WTC11 (cell line): Measurements from ENCODE around the gene NKD1. TPM values are rescaled to one million over a fixed set of nuclear protein-coding genes. Genes with fewer than 3 reads are reported as not detected.

ENCODE experiments used
- ATAC-seq: fragments of 200-7000 bp; cut with Tn5 transposase; 2 replicates; pipeline ENCODE4 v1.10.0; 2021; ENCODE audit warnings: mild to moderate bottlenecking, moderate library complexity
- CTCF ChIA-PET: fragments of 300-600 bp; sonication (Branson Sonifier 250); formaldehyde crosslinking; loops from one replicate; lab custom pipeline; 2021; ENCODE audit warnings: antibody characterized with exemption; lab: Charles Lee
- POLR2A ChIA-PET: fragments of 350-600 bp; sonication (Branson Sonifier 250); formaldehyde crosslinking; loops from one replicate; lab custom pipeline; 2021; ENCODE audit warnings: antibody characterized with exemption; lab: Charles Lee
- DNase-seq: peaks from one replicate; pipeline ENCODE4 v3.0.0; 2021; ENCODE audit warnings: low spot score
- H3K27ac Mint-ChIP-seq: 2 replicates; pipeline ENCODE4 v1.8.0; 2021; ENCODE audit warnings: mixed read lengths
- H3K27me3 Mint-ChIP-seq: 2 replicates; pipeline ENCODE4 v1.8.0; 2021; ENCODE audit warnings: low read depth, mild to moderate bottlenecking, moderate library complexity, mixed read lengths
- H3K36me3 Mint-ChIP-seq: 2 replicates; pipeline ENCODE4 v1.8.0; 2021; ENCODE audit warnings: mixed read lengths
- H3K4me1 Mint-ChIP-seq: 2 replicates; pipeline ENCODE4 v1.8.0; 2022; ENCODE audit warnings: mixed read lengths
- H3K4me3 Mint-ChIP-seq: 2 replicates; pipeline ENCODE4 v1.8.0; 2021; ENCODE audit warnings: mild to moderate bottlenecking, moderate library complexity, mixed read lengths
- H3K9me3 Mint-ChIP-seq: 2 replicates; pipeline ENCODE4 v1.8.0; 2021; ENCODE audit warnings: mixed read lengths
- ELF4 ChIP-seq: sonication (generic); formaldehyde crosslinking; IDR thresholded peaks from 2 replicates; pipeline ENCODE4 v1.8.1; 2022; ENCODE audit warnings: low read depth, mild to moderate bottlenecking, moderate library complexity, missing genetic modification reagents
- FOXK1 ChIP-seq: sonication (generic); formaldehyde crosslinking; IDR thresholded peaks from 2 replicates; pipeline ENCODE4 v1.8.0; 2022; ENCODE audit warnings: mild to moderate bottlenecking, moderate library complexity, missing genetic modification reagents
- GRHL2 ChIP-seq: fragments of 250-450 bp; sonication (Bioruptor Pico); IDR thresholded peaks from 2 replicates; pipeline ENCODE4 v1.8.0; 2022; ENCODE audit warnings: mild to moderate bottlenecking, moderate library complexity; ENCODE audit not compliant: insufficient replicate concordance, severe bottlenecking
- HMGA2 ChIP-seq: fragments of 250-450 bp; sonication (Bioruptor Pico); IDR thresholded peaks from 2 replicates; pipeline ENCODE4 v1.4.0; 2021; ENCODE audit warnings: mild to moderate bottlenecking, moderate library complexity
- MXD4 ChIP-seq: fragments of 250-450 bp; sonication (Bioruptor Pico); IDR thresholded peaks from 2 replicates; pipeline ENCODE4 v1.8.0; 2021; ENCODE audit warnings: mild to moderate bottlenecking, moderate library complexity, borderline replicate concordance
- NR2C2 ChIP-seq: sonication (generic); formaldehyde crosslinking; IDR thresholded peaks from 2 replicates; pipeline ENCODE4 v1.8.0; 2022; ENCODE audit warnings: mild to moderate bottlenecking, missing genetic modification reagents
- PRRX2 ChIP-seq: fragments of 250-450 bp; sonication (Bioruptor Pico); IDR thresholded peaks from 2 replicates; pipeline ENCODE4 v1.8.0; 2021; ENCODE audit warnings: mild to moderate bottlenecking
- RORB ChIP-seq: fragments of 250-450 bp; sonication (Bioruptor Pico); IDR thresholded peaks from 2 replicates; pipeline ENCODE4 v1.9.0; 2021; ENCODE audit warnings: mild to moderate bottlenecking
- SMAD3 ChIP-seq: sonication (generic); formaldehyde crosslinking; IDR thresholded peaks from 2 replicates; pipeline ENCODE4 v1.8.0; 2022; ENCODE audit warnings: missing genetic modification reagents, mild to moderate bottlenecking, borderline replicate concordance
- ZBTB21 ChIP-seq: sonication (generic); formaldehyde crosslinking; IDR thresholded peaks from 2 replicates; pipeline ENCODE4 v1.8.1; 2023; ENCODE audit warnings: mild to moderate bottlenecking, missing genetic modification reagents, borderline replicate concordance
- ZNF232 ChIP-seq: sonication (generic); formaldehyde crosslinking; IDR thresholded peaks from 2 replicates; pipeline ENCODE4 v1.8.0; 2022; ENCODE audit warnings: mild to moderate bottlenecking, missing genetic modification reagents
- ZNF396 ChIP-seq: fragments of 250-450 bp; sonication (Bioruptor Pico); IDR thresholded peaks from 2 replicates; pipeline ENCODE4 v1.8.0; 2021; ENCODE audit warnings: mild to moderate bottlenecking, moderate library complexity, borderline replicate concordance
- ZNF416 ChIP-seq: fragments of 250-450 bp; sonication (Bioruptor Pico); IDR thresholded peaks from 2 replicates; pipeline ENCODE4 v1.9.0; 2021; ENCODE audit warnings: mild to moderate bottlenecking, inconsistent platforms
- total RNA-seq: library from RNA; stranded (reverse); gene quantifications from 3 replicates; pipeline ENCODE4 v1.2.3, GENCODE V29; 2021
- TF ChIP-seq, protein P1 (sequence below): fragments of 250-450 bp; sonication (Bioruptor Pico); IDR thresholded peaks from 2 replicates; pipeline ENCODE4 v1.8.0; 2021; ENCODE audit warnings: mild to moderate bottlenecking
- TF ChIP-seq, protein P2 (sequence below): sonication (generic); formaldehyde crosslinking; IDR thresholded peaks from 2 replicates; pipeline ENCODE4 v1.8.0; 2022; ENCODE audit warnings: mild to moderate bottlenecking, missing genetic modification reagents
- TF ChIP-seq, protein P3 (sequence below): sonication (generic); formaldehyde crosslinking; IDR thresholded peaks from 2 replicates; pipeline ENCODE4 v1.8.1; 2022; ENCODE audit warnings: missing genetic modification reagents, borderline replicate concordance
- TF ChIP-seq, protein P4 (sequence below): sonication (generic); formaldehyde crosslinking; IDR thresholded peaks from 2 replicates; pipeline ENCODE4 v1.8.0; 2023; ENCODE audit warnings: missing genetic modification reagents, mild to moderate bottlenecking, borderline replicate concordance
- TF ChIP-seq, protein P5 (sequence below): sonication (generic); formaldehyde crosslinking; IDR thresholded peaks from 2 replicates; pipeline ENCODE4 v1.8.0; 2022; ENCODE audit warnings: mild to moderate bottlenecking, missing genetic modification reagents
- TF ChIP-seq, protein P6 (sequence below): sonication (generic); formaldehyde crosslinking; conservative IDR thresholded peaks from 2 replicates; pipeline ENCODE4 v1.8.1; 2023; ENCODE audit warnings: mild to moderate bottlenecking, low read depth, missing genetic modification reagents, moderate library complexity

The NKD1 gene
- total RNA-seq, 1 experiment from 2014 or later, result 6.0 TPM

DNA sequence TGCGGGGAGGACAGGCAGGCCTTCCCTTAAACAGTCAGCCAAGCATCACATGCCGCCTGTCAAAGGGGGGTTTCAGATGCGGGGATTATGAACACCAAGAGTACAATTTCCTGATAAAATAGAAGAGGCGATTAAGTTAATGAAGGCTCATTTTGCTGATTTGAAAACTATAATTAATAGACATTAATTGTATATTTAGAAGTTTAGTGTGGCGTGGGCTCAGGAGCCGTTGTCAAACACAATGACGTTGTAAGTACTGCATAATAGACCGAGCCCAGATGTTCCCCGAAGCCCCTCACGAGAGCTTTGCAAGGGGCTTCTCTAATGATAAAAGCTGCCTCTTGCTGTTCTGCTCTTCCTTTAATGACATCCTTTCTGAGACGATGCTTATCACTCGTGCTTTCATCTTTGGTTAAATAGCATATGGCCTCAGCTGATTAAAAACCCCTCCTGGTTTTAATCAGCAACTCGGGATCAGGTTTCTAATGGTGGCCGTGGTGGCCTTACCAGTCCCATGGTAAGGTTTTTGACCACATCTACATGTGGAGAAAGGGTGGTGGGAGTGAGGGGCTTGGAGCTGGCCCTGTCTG lies 104.7 kb downstream of the NKD1 start (continued):
- TF ChIP-seq, protein P1, sequence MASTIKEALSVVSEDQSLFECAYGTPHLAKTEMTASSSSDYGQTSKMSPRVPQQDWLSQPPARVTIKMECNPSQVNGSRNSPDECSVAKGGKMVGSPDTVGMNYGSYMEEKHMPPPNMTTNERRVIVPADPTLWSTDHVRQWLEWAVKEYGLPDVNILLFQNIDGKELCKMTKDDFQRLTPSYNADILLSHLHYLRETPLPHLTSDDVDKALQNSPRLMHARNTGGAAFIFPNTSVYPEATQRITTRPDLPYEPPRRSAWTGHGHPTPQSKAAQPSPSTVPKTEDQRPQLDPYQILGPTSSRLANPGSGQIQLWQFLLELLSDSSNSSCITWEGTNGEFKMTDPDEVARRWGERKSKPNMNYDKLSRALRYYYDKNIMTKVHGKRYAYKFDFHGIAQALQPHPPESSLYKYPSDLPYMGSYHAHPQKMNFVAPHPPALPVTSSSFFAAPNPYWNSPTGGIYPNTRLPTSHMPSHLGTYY (CRISPR knock-in tag), result no peak
- TF ChIP-seq, protein P2, sequence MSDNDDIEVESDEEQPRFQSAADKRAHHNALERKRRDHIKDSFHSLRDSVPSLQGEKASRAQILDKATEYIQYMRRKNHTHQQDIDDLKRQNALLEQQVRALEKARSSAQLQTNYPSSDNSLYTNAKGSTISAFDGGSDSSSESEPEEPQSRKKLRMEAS (CRISPR knock-in tag), result no peak
- TF ChIP-seq SMAD3 (CRISPR knock-in tag) (no peak), ZNF396 (no peak), ZBTB21 (CRISPR knock-in tag) (no peak), RORB (CRISPR knock-in tag) (no peak), ELF4 (no peak), ZNF416 (CRISPR knock-in tag) (no peak)
- TF ChIP-seq, protein P3, sequence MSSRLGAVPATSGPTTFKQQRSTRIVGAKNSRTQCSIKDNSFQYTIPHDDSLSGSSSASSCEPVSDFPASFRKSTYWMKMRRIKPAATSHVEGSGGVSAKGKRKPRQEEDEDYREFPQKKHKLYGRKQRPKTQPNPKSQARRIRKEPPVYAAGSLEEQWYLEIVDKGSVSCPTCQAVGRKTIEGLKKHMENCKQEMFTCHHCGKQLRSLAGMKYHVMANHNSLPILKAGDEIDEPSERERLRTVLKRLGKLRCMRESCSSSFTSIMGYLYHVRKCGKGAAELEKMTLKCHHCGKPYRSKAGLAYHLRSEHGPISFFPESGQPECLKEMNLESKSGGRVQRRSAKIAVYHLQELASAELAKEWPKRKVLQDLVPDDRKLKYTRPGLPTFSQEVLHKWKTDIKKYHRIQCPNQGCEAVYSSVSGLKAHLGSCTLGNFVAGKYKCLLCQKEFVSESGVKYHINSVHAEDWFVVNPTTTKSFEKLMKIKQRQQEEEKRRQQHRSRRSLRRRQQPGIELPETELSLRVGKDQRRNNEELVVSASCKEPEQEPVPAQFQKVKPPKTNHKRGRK, result no peak
- TF ChIP-seq, protein P4, sequence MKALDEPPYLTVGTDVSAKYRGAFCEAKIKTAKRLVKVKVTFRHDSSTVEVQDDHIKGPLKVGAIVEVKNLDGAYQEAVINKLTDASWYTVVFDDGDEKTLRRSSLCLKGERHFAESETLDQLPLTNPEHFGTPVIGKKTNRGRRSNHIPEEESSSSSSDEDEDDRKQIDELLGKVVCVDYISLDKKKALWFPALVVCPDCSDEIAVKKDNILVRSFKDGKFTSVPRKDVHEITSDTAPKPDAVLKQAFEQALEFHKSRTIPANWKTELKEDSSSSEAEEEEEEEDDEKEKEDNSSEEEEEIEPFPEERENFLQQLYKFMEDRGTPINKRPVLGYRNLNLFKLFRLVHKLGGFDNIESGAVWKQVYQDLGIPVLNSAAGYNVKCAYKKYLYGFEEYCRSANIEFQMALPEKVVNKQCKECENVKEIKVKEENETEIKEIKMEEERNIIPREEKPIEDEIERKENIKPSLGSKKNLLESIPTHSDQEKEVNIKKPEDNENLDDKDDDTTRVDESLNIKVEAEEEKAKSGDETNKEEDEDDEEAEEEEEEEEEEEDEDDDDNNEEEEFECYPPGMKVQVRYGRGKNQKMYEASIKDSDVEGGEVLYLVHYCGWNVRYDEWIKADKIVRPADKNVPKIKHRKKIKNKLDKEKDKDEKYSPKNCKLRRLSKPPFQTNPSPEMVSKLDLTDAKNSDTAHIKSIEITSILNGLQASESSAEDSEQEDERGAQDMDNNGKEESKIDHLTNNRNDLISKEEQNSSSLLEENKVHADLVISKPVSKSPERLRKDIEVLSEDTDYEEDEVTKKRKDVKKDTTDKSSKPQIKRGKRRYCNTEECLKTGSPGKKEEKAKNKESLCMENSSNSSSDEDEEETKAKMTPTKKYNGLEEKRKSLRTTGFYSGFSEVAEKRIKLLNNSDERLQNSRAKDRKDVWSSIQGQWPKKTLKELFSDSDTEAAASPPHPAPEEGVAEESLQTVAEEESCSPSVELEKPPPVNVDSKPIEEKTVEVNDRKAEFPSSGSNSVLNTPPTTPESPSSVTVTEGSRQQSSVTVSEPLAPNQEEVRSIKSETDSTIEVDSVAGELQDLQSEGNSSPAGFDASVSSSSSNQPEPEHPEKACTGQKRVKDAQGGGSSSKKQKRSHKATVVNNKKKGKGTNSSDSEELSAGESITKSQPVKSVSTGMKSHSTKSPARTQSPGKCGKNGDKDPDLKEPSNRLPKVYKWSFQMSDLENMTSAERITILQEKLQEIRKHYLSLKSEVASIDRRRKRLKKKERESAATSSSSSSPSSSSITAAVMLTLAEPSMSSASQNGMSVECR, result no peak

DNA sequence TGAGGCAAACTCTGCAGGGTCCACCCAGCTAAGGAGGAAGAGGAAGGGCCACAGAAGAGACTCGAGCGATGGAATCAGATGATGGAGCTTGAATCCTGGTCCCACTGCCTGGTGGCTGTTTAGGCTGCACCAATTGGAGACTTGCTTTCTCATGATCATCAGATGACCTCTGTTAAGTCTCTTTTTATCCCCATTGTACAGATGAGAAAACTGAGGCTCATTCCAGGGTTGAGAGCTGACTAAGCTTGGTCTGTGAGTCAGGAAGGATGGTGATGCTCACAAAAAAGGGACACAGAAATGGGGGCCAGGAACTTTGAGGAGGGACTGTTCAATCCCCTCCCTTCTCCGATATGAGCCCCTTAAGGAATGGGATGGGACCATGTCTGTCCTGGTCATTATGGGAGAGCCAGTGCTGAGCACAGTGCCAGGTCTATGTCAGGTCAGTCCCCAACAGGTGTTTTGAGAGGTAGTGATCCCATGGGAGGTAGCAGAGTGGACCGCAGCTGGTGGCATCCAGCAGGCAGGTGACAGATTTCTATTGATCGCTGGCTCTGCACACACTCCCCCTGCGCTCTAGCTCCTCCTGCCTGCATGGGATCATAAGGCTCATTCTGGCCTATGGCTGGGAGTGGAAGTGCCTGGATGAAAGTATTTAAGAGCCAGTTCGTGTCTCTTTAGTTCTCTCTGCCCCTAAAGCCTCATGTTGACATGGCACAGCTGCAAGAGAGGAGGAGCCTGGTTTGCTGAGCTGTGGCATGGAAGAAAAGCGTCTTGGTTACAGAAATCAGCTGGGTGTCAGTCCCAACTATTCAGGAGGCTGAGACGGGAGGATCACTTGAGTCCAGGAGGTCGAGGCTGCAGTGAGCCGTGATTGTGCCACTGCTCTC lies 105.7 kb downstream of the NKD1 start:
- H3K4me1 Mint-ChIP-seq, result no peaks in the 10 kb centered on the region
- ChIA-PET POLR2A (interaction anchor here (0.5 kb wide), 1 partner anchor 45 kb away, joined by 4 read pairs; no protein-coding TSS in a partner anchor), CTCF (interaction anchor here (0.7 to 2.9 kb wide), 6 partner anchors 12 to 327 kb away, joined by 3 to 11 read pairs (median 4); no protein-coding TSS in a partner anchor)
- DNase-seq (no peak), ATAC-seq (no peak)
- no peak overlapping the region for H3K4me3 Mint-ChIP-seq
- no peaks in the 10 kb centered on the region for H3K36me3 Mint-ChIP-seq
- H3K27ac Mint-ChIP-seq, result no peak overlapping the region
- H3K27me3 Mint-ChIP-seq, result no peaks in the 10 kb centered on the region; the same call in 1 of the 2 replicates
- H3K9me3 Mint-ChIP-seq, result peaks cover 5% of the 10 kb centered on the region
- TF ChIP-seq, protein P5, sequence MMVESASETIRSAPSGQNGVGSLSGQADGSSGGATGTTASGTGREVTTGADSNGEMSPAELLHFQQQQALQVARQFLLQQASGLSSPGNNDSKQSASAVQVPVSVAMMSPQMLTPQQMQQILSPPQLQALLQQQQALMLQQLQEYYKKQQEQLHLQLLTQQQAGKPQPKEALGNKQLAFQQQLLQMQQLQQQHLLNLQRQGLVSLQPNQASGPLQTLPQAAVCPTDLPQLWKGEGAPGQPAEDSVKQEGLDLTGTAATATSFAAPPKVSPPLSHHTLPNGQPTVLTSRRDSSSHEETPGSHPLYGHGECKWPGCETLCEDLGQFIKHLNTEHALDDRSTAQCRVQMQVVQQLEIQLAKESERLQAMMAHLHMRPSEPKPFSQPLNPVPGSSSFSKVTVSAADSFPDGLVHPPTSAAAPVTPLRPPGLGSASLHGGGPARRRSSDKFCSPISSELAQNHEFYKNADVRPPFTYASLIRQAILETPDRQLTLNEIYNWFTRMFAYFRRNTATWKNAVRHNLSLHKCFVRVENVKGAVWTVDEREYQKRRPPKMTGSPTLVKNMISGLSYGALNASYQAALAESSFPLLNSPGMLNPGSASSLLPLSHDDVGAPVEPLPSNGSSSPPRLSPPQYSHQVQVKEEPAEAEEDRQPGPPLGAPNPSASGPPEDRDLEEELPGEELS, result no peak
- TF ChIP-seq PRRX2 (CRISPR knock-in tag), result no peak
- no peak for TF ChIP-seq NR2C2
- TF ChIP-seq GRHL2 (CRISPR knock-in tag), result no peak
- no peak for TF ChIP-seq MXD4 (CRISPR knock-in tag)
- no peak for TF ChIP-seq FOXK1
- no peak for TF ChIP-seq ZNF232 (CRISPR knock-in tag)
- TF ChIP-seq, protein P3, result no peak
- no peak for TF ChIP-seq HMGA2 (CRISPR knock-in tag)
- TF ChIP-seq, protein P6, sequence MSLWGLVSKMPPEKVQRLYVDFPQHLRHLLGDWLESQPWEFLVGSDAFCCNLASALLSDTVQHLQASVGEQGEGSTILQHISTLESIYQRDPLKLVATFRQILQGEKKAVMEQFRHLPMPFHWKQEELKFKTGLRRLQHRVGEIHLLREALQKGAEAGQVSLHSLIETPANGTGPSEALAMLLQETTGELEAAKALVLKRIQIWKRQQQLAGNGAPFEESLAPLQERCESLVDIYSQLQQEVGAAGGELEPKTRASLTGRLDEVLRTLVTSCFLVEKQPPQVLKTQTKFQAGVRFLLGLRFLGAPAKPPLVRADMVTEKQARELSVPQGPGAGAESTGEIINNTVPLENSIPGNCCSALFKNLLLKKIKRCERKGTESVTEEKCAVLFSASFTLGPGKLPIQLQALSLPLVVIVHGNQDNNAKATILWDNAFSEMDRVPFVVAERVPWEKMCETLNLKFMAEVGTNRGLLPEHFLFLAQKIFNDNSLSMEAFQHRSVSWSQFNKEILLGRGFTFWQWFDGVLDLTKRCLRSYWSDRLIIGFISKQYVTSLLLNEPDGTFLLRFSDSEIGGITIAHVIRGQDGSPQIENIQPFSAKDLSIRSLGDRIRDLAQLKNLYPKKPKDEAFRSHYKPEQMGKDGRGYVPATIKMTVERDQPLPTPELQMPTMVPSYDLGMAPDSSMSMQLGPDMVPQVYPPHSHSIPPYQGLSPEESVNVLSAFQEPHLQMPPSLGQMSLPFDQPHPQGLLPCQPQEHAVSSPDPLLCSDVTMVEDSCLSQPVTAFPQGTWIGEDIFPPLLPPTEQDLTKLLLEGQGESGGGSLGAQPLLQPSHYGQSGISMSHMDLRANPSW (CRISPR knock-in tag), result no peak
